Transverse colon (tissue), 4 donors: ENCODE data around the gene LIPJ. TPM values are rescaled to one million over a fixed set of nuclear protein-coding genes. Genes with fewer than 3 reads are reported as not detected.

Experiments used
- DNase-seq: peaks from one replicate; pipeline ENCODE4 v3.0.0-alpha.2; 2019
- H3K27ac ChIP-seq, 4 donors: fragments of 200-600 bp; sonication (generic); 2 replicates each; pipeline ENCODE4 v1.5.1; 2016 to 2018; ENCODE audit warnings: inconsistent platforms in 4 of 4
- H3K27me3 ChIP-seq: fragments of 200-600 bp; sonication (generic); 2 replicates; pipeline ENCODE4 v1.5.1; 2017; ENCODE audit warnings: inconsistent platforms
- H3K36me3 ChIP-seq, 4 donors: fragments of 200-600 bp; sonication (generic); 2 replicates each; pipeline ENCODE4 v1.5.1; 2017 to 2019; ENCODE audit warnings: inconsistent platforms in 4 of 4
- H3K4me1 ChIP-seq, 4 donors: fragments of 200-600 bp; sonication (generic); 2 replicates each; pipeline ENCODE4 v1.5.1; 2017 to 2020; ENCODE audit warnings: inconsistent platforms in 4 of 4
- H3K4me3 ChIP-seq, 4 donors: fragments of 200-600 bp; sonication (generic); 1 replicate in 1 of 4; 2 replicates in 3 of 4; pipeline versions ENCODE4 v1.5.1 to v1.6.1; 2017 to 2019; ENCODE audit warnings: inconsistent platforms in 4 of 4
- H3K9me3 ChIP-seq, 2 donors: fragments of 200-600 bp; sonication (generic); 2 replicates each; pipeline ENCODE4 v1.5.1; 2017 to 2019; ENCODE audit warnings: inconsistent platforms in 2 of 2
- EP300 ChIP-seq: sonication (generic); formaldehyde crosslinking; IDR thresholded peaks from one replicate; pipeline ENCODE4 v1.6.1; 2017; ENCODE audit warnings: antibody characterized with exemption, low read depth
- POLR2A ChIP-seq: fragments of 450-650 bp; IDR thresholded peaks from one replicate; pipeline ENCODE4 v1.6.1; 2016; ENCODE audit warnings: antibody characterized with exemption, mild to moderate bottlenecking, moderate library complexity
- POLR2AphosphoS5 ChIP-seq, 3 donors: sonication (generic); formaldehyde crosslinking; IDR thresholded peaks; one replicate each; pipeline ENCODE4 v1.6.1; 2016; ENCODE audit warnings: antibody characterized with exemption in 3 of 3
- WGBS, 2 donors: methylation state at CpG; one replicate each; pipeline ENCODE4 v1.1.5; 2018; ENCODE audit warnings: low coverage in 1 of 2; 5-methylcytosine and 5-hydroxymethylcytosine counted together
- in situ Hi-C, 4 donors: fragments of 200-750 bp; cut with MboI; loops; one replicate each; pipeline versions ENCODE4 v1.15.0 to v1.15.1; 2017; ENCODE audit warnings: low sequenced_read_pairs in 3 of 4, low pct_ligation_motif_present in 1 of 4, low pct_unique_long_range_greater_than_20kb in 1 of 4
- intact Hi-C: fragments of 100-400 bp; cut with DNase I; formaldehyde crosslinking; loops from one replicate; pipeline ENCODE4 v1.15.1; 2023; ENCODE audit warnings: low total_unique reads
- total RNA-seq, 4 donors: library from RNA; depleted of rRNA; stranded (reverse); fragments of >200 nt; gene quantifications; one replicate each; pipeline ENCODE4 v1.1.0, GENCODE V29; 2016
- TF ChIP-seq, protein P1 (sequence below), 5 experiments: fragments of 200-600 bp in 3 of 5; fragments of 450-650 bp in 2 of 5; sonication (generic) in 3 of 5; IDR thresholded peaks; 1 replicate in 2 of 5; 2 replicates in 3 of 5; pipeline ENCODE4 v1.5.1; 2016 to 2017; ENCODE audit warnings: antibody characterized with exemption in 5 of 5, inconsistent platforms in 3 of 5, mild to moderate bottlenecking in 2 of 5, moderate library complexity in 1 of 5

LIPJ gene
- total RNA-seq, 4 donors from 2014 or later: 0.14 TPM; not detected in 3

DNA sequence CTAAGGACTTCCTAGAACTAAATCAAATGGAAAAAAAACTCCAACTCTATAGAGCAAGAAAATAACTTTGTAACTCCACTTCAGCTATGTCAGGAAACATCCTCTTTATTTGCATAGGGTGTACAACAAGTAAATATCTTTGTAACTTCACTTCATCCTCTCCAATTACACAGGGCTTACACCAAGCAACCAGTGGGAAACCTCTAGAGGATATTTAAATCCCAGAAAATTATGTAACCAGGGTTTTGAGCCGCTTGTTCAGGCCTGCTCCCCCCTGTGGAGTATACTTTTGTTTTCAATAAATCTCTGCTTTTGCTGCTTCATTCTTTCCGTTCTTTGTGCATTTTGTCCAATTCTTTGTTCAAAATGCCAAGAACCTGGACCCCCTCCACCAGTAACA lies 22.2 kb downstream of the LIPJ start:
- DNase-seq: no peak
- TF ChIP-seq EP300: no peak
- Histone ChIP-seq H3K4me1 (no peaks in the 10 kb centered on the region), H3K36me3 (no peaks in the 10 kb centered on the region), H3K27me3 (no peaks in the 10 kb centered on the region), H3K9me3 (no peaks in the 10 kb centered on the region), H3K4me3 (no peak overlapping the region), H3K27ac (no peak overlapping the region)
- intact Hi-C loops (no loop called here), in situ Hi-C loops (no loop called here)
- 76 to 81% methylated on average over 2 of the region's 2 CpGs for WGBS, 2 donors

GRCh38 chr10:88616250-88616977 lies 29.9 kb downstream of the LIPJ start:
- intact Hi-C loops: no loop called here
- no peaks in the 10 kb centered on the region for H3K9me3 ChIP-seq
- WGBS, 2 donors: 81 to 88% methylated on average over 2 to 18 of the region's 18 CpGs
- TF ChIP-seq, protein P1, sequence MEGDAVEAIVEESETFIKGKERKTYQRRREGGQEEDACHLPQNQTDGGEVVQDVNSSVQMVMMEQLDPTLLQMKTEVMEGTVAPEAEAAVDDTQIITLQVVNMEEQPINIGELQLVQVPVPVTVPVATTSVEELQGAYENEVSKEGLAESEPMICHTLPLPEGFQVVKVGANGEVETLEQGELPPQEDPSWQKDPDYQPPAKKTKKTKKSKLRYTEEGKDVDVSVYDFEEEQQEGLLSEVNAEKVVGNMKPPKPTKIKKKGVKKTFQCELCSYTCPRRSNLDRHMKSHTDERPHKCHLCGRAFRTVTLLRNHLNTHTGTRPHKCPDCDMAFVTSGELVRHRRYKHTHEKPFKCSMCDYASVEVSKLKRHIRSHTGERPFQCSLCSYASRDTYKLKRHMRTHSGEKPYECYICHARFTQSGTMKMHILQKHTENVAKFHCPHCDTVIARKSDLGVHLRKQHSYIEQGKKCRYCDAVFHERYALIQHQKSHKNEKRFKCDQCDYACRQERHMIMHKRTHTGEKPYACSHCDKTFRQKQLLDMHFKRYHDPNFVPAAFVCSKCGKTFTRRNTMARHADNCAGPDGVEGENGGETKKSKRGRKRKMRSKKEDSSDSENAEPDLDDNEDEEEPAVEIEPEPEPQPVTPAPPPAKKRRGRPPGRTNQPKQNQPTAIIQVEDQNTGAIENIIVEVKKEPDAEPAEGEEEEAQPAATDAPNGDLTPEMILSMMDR (IDR thresholded peaks at IDR 0.05): no peak
- no peak for TF ChIP-seq POLR2AphosphoS5 (IDR thresholded peaks at IDR 0.05)
- TF ChIP-seq POLR2A: no peak
- TF ChIP-seq EP300: no peak
- no peak overlapping the region for H3K27ac ChIP-seq
- H3K4me3 ChIP-seq: no peak overlapping the region
- in situ Hi-C loops: no loop called here
- DNase-seq: no peak
- no peaks in the 10 kb centered on the region for H3K36me3 ChIP-seq
- no peaks in the 10 kb centered on the region for H3K4me1 ChIP-seq
- H3K27me3 ChIP-seq: no peaks in the 10 kb centered on the region

DNA sequence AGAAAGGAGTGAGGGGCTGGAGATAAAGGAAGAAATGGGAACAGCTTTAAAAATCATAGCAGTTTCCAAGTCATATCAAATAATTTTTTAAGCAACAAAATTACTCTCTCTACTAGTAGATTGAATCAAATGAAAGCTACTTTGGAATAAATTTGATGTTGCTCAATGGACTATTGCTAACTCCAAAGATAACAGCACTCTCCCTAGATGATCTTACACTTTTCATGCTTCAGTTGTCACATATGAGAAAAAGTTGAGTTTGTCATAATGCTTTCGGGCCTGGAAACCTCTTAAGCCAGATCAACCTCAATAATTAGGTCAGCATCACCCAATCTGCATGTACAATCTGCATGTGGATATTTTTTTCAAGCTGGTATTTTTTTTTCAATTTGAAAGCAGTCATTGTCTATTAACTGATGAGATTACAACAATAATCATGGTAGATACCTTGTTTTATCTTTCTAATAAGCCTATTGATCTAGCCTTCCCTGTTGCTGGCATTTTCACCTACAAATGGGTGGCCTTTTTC lies 31.3 kb downstream of the LIPJ start:
- TF ChIP-seq, protein P1 (IDR thresholded peaks at IDR 0.05): no peak
- TF ChIP-seq POLR2A: no peak
- no peak for TF ChIP-seq EP300
- DNase-seq: no peak
- Histone ChIP-seq H3K36me3 (no peaks in the 10 kb centered on the region), H3K27ac (no peak overlapping the region), H3K27me3 (no peaks in the 10 kb centered on the region), H3K9me3 (no peaks in the 10 kb centered on the region), H3K4me3 (no peak overlapping the region), H3K4me1 (no peaks in the 10 kb centered on the region)
- 84 to 86% methylated on average over 1 of the region's 1 CpG for WGBS, 2 donors
- in situ Hi-C loops (no loop called here), intact Hi-C loops (no loop called here)

- H3K27ac ChIP-seq: no peak overlapping the region
- WGBS, 2 donors: 29 to 71% methylated on average over 1 of the region's 1 CpG
- no peaks in the 10 kb centered on the region for H3K4me1 ChIP-seq
- TF ChIP-seq POLR2AphosphoS5 (IDR thresholded peaks at IDR 0.05): no peak
- TF ChIP-seq, protein P1 (IDR thresholded peaks at IDR 0.05): no peak
- no peak for TF ChIP-seq EP300
- no peak for TF ChIP-seq POLR2A
- intact Hi-C loops (no loop called here), in situ Hi-C loops (no loop called here)
- no peaks in the 10 kb centered on the region for H3K36me3 ChIP-seq
- no peak for DNase-seq
- no peaks in the 10 kb centered on the region for H3K27me3 ChIP-seq
- no peak overlapping the region for H3K4me3 ChIP-seq
- no peaks in the 10 kb centered on the region for H3K9me3 ChIP-seq
These were observed 31.9 kb downstream of the LIPJ start for GRCh38 chr10:88618496-88618895.
